PC-9 (cell line): Measurements from ENCODE around the gene NYNRIN. TPM values are rescaled to one million over a fixed set of nuclear protein-coding genes. Genes with fewer than 3 reads are reported as not detected.
A peak's percentile ranks its signal among the peaks of the same experiment; 100 is the strongest.

Experiments used
- BruUV-seq: library from RNA; stranded (reverse); fragments of 400-500 nt; replicated peaks from 2 replicates; lab custom pipeline; 2021; lab: Mats Ljungman, UMichigan
- CTCF ChIA-PET: fragments of 300-600 bp; sonication (Branson Sonifier 250); formaldehyde crosslinking; loops from one replicate; lab custom pipeline; 2022; ENCODE audit warnings: antibody characterized with exemption; lab: Charles Lee
- POLR2A ChIA-PET: fragments of 300-600 bp; sonication (Branson Sonifier 250); formaldehyde crosslinking; loops from one replicate; lab custom pipeline; 2022; ENCODE audit warnings: antibody characterized with exemption; ENCODE audit not compliant: unreplicated experiment; lab: Charles Lee
- DNase-seq, 2 experiments: peaks; one replicate each; pipeline versions ENCODE4 v3.0.0 to v3.0.0-alpha.2; 2015 to 2022; ENCODE audit warnings: mixed read lengths in 1 of 2
- H2AFZ ChIP-seq: fragments of 200-600 bp; sonication (generic); 2 replicates; pipeline ENCODE4 v1.8.1; 2017; ENCODE audit warnings: antibody characterized with exemption
- H3F3A ChIP-seq: fragments of 200-600 bp; sonication (generic); 2 replicates; pipeline ENCODE4 v1.8.1; 2017; ENCODE audit warnings: antibody characterized with exemption, mild to moderate bottlenecking, low read depth; ENCODE audit not compliant: insufficient read depth
- H3K27ac ChIP-seq: fragments of 200-600 bp; sonication (generic); 2 replicates; pipeline ENCODE4 v1.6.1; 2016; ENCODE audit warnings: mixed run types
- H3K27me3 ChIP-seq: fragments of 200-600 bp; sonication (generic); 2 replicates; pipeline ENCODE4 v1.6.1; 2016; ENCODE audit warnings: low read depth, mixed run types; ENCODE audit not compliant: insufficient read depth
- H3K36me3 ChIP-seq: fragments of 200-600 bp; sonication (generic); 2 replicates; pipeline ENCODE4 v1.6.1; 2016; ENCODE audit warnings: low read depth, mixed run types
- H3K4me1 ChIP-seq: fragments of 200-600 bp; sonication (generic); replicated peaks from 2 replicates; pipeline ENCODE4 v1.6.1; 2016; ENCODE audit warnings: mixed run types; ENCODE audit not compliant: insufficient read depth
- H3K4me2 ChIP-seq: fragments of 200-600 bp; sonication (generic); 2 replicates; pipeline ENCODE4 v1.6.1; 2017; ENCODE audit warnings: mixed run types
- H3K4me3 ChIP-seq: fragments of 200-600 bp; sonication (generic); 2 replicates; pipeline ENCODE4 v1.6.1; 2016; ENCODE audit warnings: mixed run types
- H3K79me2 ChIP-seq: fragments of 200-600 bp; sonication (generic); 2 replicates; pipeline ENCODE4 v1.6.1; 2017; ENCODE audit warnings: low read depth, mixed run types
- H3K9me2 ChIP-seq: fragments of 200-600 bp; sonication (generic); 2 replicates; pipeline ENCODE4 v1.8.1; 2017; ENCODE audit warnings: mild to moderate bottlenecking; ENCODE audit not compliant: insufficient read depth
- H3K9me3 ChIP-seq: fragments of 200-600 bp; sonication (generic); 2 replicates; pipeline ENCODE4 v1.8.1; 2016; ENCODE audit warnings: low read depth; ENCODE audit not compliant: insufficient read depth
- H4K20me1 ChIP-seq: fragments of 200-600 bp; sonication (generic); 2 replicates; pipeline ENCODE4 v1.8.1; 2017; ENCODE audit not compliant: insufficient read depth
- EZH2 ChIP-seq: fragments of 200-600 bp; sonication (generic); IDR thresholded peaks from 2 replicates; pipeline ENCODE4 v1.8.0; 2017; ENCODE audit warnings: antibody characterized with exemption, low read depth
- intact Hi-C: fragments of 100-400 bp; cut with micrococcal nuclease; formaldehyde crosslinking; loops from one replicate; pipeline ENCODE4 v1.10.0; 2022; ENCODE audit not compliant: unreplicated experiment
- total RNA-seq: library from RNA; stranded (reverse); gene quantifications from 2 replicates; pipeline ENCODE4 v1.2.3, GENCODE V29; 2021
- TF ChIP-seq, protein P1 (sequence below): fragments of 200-600 bp; sonication (generic); conservative IDR thresholded peaks from 2 replicates; pipeline ENCODE4 v1.6.1; 2017; ENCODE audit warnings: mixed run types, antibody characterized with exemption, mild to moderate bottlenecking, moderate library complexity

NYNRIN gene
- total RNA-seq, 1 experiment from 2014 or later = 17.7 TPM

GRCh38 chr14:24434676-24435075, 35.9 kb downstream of the NYNRIN start:
- ChIA-PET POLR2A (no interaction called here), CTCF (no interaction called here)
- Histone ChIP-seq H3K4me2 (no peak overlapping the region), H3K36me3 (no peaks in the 10 kb centered on the region), H3K9me3 (no peaks in the 10 kb centered on the region), H3K9me2 (no peaks in the 10 kb centered on the region), H3K27ac (no peak overlapping the region), H3K4me3 (no peak overlapping the region), H3K27me3 (no peaks in the 10 kb centered on the region), H4K20me1 (0 out of 2 replicates have a peak, but pooled peaks cover 4% of the 10 kb centered on the region), H3K79me2 (peaks cover 14% of the 10 kb centered on the region), H2AFZ (no peak overlapping the region), H3K4me1 (peaks cover 9% of the 10 kb centered on the region), H3F3A (peaks cover 17% of the 10 kb centered on the region; the same call in 1 of the 2 replicates)
- no TSS peak for BruUV-seq
- intact Hi-C loops = loop anchor here (5.0 kb wide), 1 partner anchor 192 kb away; the partner anchor contains the start of gene TINF2
- DNase-seq = no peak
- TF ChIP-seq, protein P1, sequence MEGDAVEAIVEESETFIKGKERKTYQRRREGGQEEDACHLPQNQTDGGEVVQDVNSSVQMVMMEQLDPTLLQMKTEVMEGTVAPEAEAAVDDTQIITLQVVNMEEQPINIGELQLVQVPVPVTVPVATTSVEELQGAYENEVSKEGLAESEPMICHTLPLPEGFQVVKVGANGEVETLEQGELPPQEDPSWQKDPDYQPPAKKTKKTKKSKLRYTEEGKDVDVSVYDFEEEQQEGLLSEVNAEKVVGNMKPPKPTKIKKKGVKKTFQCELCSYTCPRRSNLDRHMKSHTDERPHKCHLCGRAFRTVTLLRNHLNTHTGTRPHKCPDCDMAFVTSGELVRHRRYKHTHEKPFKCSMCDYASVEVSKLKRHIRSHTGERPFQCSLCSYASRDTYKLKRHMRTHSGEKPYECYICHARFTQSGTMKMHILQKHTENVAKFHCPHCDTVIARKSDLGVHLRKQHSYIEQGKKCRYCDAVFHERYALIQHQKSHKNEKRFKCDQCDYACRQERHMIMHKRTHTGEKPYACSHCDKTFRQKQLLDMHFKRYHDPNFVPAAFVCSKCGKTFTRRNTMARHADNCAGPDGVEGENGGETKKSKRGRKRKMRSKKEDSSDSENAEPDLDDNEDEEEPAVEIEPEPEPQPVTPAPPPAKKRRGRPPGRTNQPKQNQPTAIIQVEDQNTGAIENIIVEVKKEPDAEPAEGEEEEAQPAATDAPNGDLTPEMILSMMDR = no peak
- no peak for TF ChIP-seq EZH2

DNA sequence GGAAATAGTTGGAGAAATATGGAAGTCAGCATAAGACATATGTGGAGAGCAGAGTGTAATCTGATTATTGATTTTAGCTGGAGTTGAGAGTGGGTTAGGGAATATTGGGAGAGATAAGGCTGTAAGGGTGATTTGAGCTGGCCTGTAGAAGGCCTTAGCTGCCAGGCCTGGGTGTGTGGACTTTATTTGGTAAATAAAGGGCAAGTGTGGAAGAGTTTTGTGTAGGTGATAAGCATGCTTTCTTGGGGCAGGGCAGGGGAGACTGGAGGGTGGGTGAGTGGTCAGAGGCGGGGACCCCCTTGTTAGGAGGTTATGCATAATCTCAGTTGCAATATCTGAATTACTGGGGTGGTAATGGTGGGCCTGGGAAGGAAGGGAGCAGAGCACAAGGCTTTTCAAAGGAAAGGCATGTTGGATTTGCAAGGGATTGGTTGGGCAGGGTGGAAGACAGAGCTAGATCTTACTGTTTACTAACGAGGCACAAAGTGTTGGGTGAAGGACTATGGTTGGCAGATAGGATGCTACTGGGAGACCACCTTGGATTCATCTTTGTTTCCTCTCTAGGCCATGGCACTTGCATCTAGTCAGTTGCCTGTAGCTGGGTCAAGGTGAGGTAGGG, 36.5 kb downstream of the NYNRIN start:
- Histone ChIP-seq H3F3A (peaks cover 17% of the 10 kb centered on the region; the same call in 1 of the 2 replicates), H3K27ac (no peak overlapping the region), H3K9me2 (no peaks in the 10 kb centered on the region), H2AFZ (no peak overlapping the region), H3K79me2 (peaks cover 12% of the 10 kb centered on the region), H3K9me3 (no peaks in the 10 kb centered on the region), H4K20me1 (0 out of 2 replicates have a peak, but pooled peaks cover 4% of the 10 kb centered on the region), H3K36me3 (no peaks in the 10 kb centered on the region), H3K4me3 (no peak overlapping the region), H3K4me1 (peaks cover 9% of the 10 kb centered on the region), H3K27me3 (no peaks in the 10 kb centered on the region), H3K4me2 (no peak overlapping the region)
- ChIA-PET POLR2A (no interaction called here), CTCF (no interaction called here)
- intact Hi-C loops = no loop called here
- no peak for DNase-seq
- TF ChIP-seq, protein P1 = no peak
- no peak for TF ChIP-seq EZH2
- no TSS peak for BruUV-seq

GRCh38 chr14:24435998-24436354, 37.2 kb downstream of the NYNRIN start:
- POLR2A ChIA-PET = no interaction called here
- no TSS peak for BruUV-seq
- peaks cover 17% of the 10 kb centered on the region; the same call in 1 of the 2 replicates for H3F3A ChIP-seq
- no peaks in the 10 kb centered on the region for H3K36me3 ChIP-seq
- H2AFZ ChIP-seq = no peak overlapping the region
- H4K20me1 ChIP-seq = 0 out of 2 replicates have a peak, but pooled peaks cover 4% of the 10 kb centered on the region
- peaks cover 7% of the 10 kb centered on the region for H3K4me1 ChIP-seq
- CTCF ChIA-PET = interaction anchor here (1.0 kb wide), 1 partner anchor 103 kb away, joined by 4 read pairs; no protein-coding TSS in a partner anchor
- H3K27me3 ChIP-seq = no peaks in the 10 kb centered on the region
- no peaks in the 10 kb centered on the region for H3K9me3 ChIP-seq
- no peak overlapping the region for H3K4me3 ChIP-seq
- no peak overlapping the region for H3K4me2 ChIP-seq
- 0 out of 2 replicates have a peak overlapping the region, but pooled peaks have one; percentile 54 for H3K27ac ChIP-seq
- intact Hi-C loops = loop anchor here (1.0 kb wide), 1 partner anchor 103 kb away; no protein-coding TSS in a partner anchor
- no peaks in the 10 kb centered on the region for H3K9me2 ChIP-seq
- peaks cover 10% of the 10 kb centered on the region; the same call in 1 of the 2 replicates for H3K79me2 ChIP-seq
- no peak for DNase-seq
- TF ChIP-seq, protein P1 = no peak
- no peak for TF ChIP-seq EZH2
